Smooth muscle cell (in vitro differentiated cells): ENCODE data around the gene POLR2C. TPM values are rescaled to one million over a fixed set of nuclear protein-coding genes. Genes with fewer than 3 reads are reported as not detected.
A peak's percentile ranks its signal among the peaks of the same experiment; 100 is the strongest.

ENCODE experiments used
- DNase-seq: peaks from one replicate; lab custom pipeline; 2025; ENCODE audit not compliant: unreplicated experiment; lab: John Stamatoyannopoulos, UW
- H2AFZ ChIP-seq: fragments of 200-600 bp; sonication (generic); 2 replicates; pipeline ENCODE4 v1.6.0; 2016; ENCODE audit warnings: antibody characterized with exemption, low read depth, mild to moderate bottlenecking
- H3F3A ChIP-seq: fragments of 200-600 bp; sonication (generic); 2 replicates; pipeline ENCODE4 v1.6.0; 2017; ENCODE audit warnings: antibody characterized with exemption, low read depth
- H3K27ac ChIP-seq: fragments of 200-600 bp; sonication (generic); 2 replicates; pipeline ENCODE4 v1.5.1; 2016; ENCODE audit warnings: low read depth, mild to moderate bottlenecking
- H3K27me3 ChIP-seq: fragments of 200-600 bp; sonication (generic); 2 replicates; pipeline ENCODE4 v1.6.1; 2016; ENCODE audit warnings: low read depth, mild to moderate bottlenecking
- H3K36me3 ChIP-seq: fragments of 200-600 bp; sonication (generic); 2 replicates; pipeline ENCODE4 v1.5.1; 2016; ENCODE audit warnings: low read depth
- H3K4me1 ChIP-seq: fragments of 200-600 bp; sonication (generic); 2 replicates; pipeline ENCODE4 v1.5.1; 2016; ENCODE audit warnings: low read depth
- H3K4me2 ChIP-seq: fragments of 200-600 bp; sonication (generic); 2 replicates; pipeline ENCODE4 v1.6.0; 2016; ENCODE audit warnings: mild to moderate bottlenecking
- H3K4me3 ChIP-seq: fragments of 200-600 bp; sonication (generic); 2 replicates; pipeline ENCODE4 v1.5.1; 2016; ENCODE audit warnings: mild to moderate bottlenecking
- H3K79me2 ChIP-seq: fragments of 200-600 bp; sonication (generic); 2 replicates; pipeline ENCODE4 v1.6.0; 2016; ENCODE audit warnings: low read depth, mild to moderate bottlenecking
- H3K9ac ChIP-seq: fragments of 200-600 bp; sonication (generic); 2 replicates; pipeline ENCODE4 v1.6.0; 2016; ENCODE audit warnings: low read depth
- H3K9me3 ChIP-seq: fragments of 200-600 bp; sonication (generic); replicated peaks from 2 replicates; pipeline ENCODE4 v1.5.1; 2016; ENCODE audit warnings: low read depth
- H4K20me1 ChIP-seq: fragments of 200-600 bp; sonication (generic); 2 replicates; pipeline ENCODE4 v1.6.0; 2016; ENCODE audit warnings: low read depth
- WGBS: methylation state at CpG from one replicate; pipeline ENCODE4 v1.1.7; 2016; ENCODE audit warnings: low lambda C conversion rate; 5-methylcytosine and 5-hydroxymethylcytosine counted together
- polyA plus RNA-seq: library from polyadenylated mRNA; unstranded; fragments of >200 nt; fragmentation: Nextera tagmentation; extraction: Ambion mirVana; gene quantifications from 2 replicates; pipeline ENCODE4 v1.2.1, GENCODE V29; 2016
- total RNA-seq: library from RNA; depleted of rRNA; stranded (reverse); fragments of >200 nt; gene quantifications from 2 replicates; pipeline ENCODE4 v1.2.3, GENCODE V29; 2014
- TF ChIP-seq, protein P1 (sequence below): fragments of 200-600 bp; sonication (generic); IDR thresholded peaks from 2 replicates; pipeline ENCODE4 v1.5.1; 2017; ENCODE audit warnings: borderline replicate concordance, mild to moderate bottlenecking, antibody characterized with exemption; ENCODE audit not compliant: insufficient read depth, poor library complexity, severe bottlenecking

POLR2C gene
- total and polyA plus RNA-seq, 2 experiments from 2014 or later, result 67.3 to 90.0 TPM

- Histone ChIP-seq H3K79me2 (peaks cover 78% of the 10 kb centered on the region), H3K36me3 (peaks cover 6% of the 10 kb centered on the region), H3K27me3 (no peaks in the 10 kb centered on the region), H3K4me3 (no peak overlapping the region), H3K4me2 (no peak overlapping the region), H4K20me1 (no peaks in the 10 kb centered on the region), H2AFZ (no peak overlapping the region), H3F3A (no peaks in the 10 kb centered on the region), H3K4me1 (peaks cover 8% of the 10 kb centered on the region), H3K9ac (no peak overlapping the region), H3K9me3 (no peaks in the 10 kb centered on the region), H3K27ac (no peak overlapping the region)
- TF ChIP-seq, protein P1, sequence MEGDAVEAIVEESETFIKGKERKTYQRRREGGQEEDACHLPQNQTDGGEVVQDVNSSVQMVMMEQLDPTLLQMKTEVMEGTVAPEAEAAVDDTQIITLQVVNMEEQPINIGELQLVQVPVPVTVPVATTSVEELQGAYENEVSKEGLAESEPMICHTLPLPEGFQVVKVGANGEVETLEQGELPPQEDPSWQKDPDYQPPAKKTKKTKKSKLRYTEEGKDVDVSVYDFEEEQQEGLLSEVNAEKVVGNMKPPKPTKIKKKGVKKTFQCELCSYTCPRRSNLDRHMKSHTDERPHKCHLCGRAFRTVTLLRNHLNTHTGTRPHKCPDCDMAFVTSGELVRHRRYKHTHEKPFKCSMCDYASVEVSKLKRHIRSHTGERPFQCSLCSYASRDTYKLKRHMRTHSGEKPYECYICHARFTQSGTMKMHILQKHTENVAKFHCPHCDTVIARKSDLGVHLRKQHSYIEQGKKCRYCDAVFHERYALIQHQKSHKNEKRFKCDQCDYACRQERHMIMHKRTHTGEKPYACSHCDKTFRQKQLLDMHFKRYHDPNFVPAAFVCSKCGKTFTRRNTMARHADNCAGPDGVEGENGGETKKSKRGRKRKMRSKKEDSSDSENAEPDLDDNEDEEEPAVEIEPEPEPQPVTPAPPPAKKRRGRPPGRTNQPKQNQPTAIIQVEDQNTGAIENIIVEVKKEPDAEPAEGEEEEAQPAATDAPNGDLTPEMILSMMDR, result no peak
- WGBS, result 100% methylated on average over 2 of the region's 2 CpGs
- DNase-seq, result no peak
These were observed 17.0 kb upstream of the POLR2C start for GRCh38 chr16:57445510-57445909.

DNA sequence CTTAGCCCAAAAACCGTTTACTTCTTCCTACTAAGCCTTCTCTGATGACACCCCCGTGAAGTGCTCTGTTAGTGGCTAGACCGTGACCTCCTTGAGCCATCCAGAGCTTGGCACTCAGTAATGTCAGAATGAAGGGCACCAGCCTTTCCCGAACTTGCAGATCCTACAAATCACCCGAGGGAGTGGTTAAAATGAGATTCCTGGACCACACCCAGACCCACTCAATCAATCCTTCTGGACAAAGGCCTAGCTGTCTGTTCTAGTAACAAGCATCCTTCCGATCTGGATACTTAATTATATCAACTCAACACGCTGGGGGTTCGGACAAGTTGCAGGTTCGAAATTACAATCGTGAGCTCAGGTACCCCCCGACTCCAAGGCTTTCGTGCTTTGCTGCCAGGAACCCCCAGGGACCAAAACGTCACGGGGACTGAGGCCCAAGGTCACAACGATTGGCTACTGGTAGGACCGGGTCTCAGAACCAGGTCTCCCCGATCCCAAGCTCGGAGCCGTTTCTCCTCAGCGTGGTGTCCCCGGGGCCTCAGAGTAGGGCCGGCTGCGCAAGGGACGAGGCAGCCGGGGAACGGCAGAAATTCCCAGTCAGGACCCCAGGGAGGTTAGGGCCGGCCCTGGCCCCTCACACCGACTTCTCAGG lies 15.8 kb upstream of the POLR2C start:
- Histone ChIP-seq H3K79me2 (peaks cover 70% of the 10 kb centered on the region), H3K9me3 (no peaks in the 10 kb centered on the region), H3K36me3 (peaks cover 2% of the 10 kb centered on the region), H3K4me1 (peaks cover 8% of the 10 kb centered on the region), H2AFZ (peak overlapping the region; percentile 88), H3F3A (no peaks in the 10 kb centered on the region), H3K4me3 (peak overlapping the region; percentile 98), H3K27me3 (no peaks in the 10 kb centered on the region), H4K20me1 (no peaks in the 10 kb centered on the region), H3K9ac (peak overlapping the region; percentile 95), H3K27ac (peak overlapping the region; percentile 72), H3K4me2 (peak overlapping the region; percentile 96)
- TF ChIP-seq, protein P1, result no peak
- DNase-seq, result no peak
- 5% methylated on average over 28 of the region's 28 CpGs for WGBS

GRCh38 chr16:57447186-57447962 lies 15.1 kb upstream of the POLR2C start, which contains the start of the genes CIAPIN1 and COQ9:
Gene CIAPIN1, minus strand, starts transcription at chr16:57447385. Its CDS starts 6,457 bp downstream, at chr16:57440928.
Gene COQ9, plus strand, starts transcription at chr16:57447479. Its CDS starts 27 bp downstream, at chr16:57447506.
- H3K9ac ChIP-seq, result peak within 1 kb of the TSS; percentile 95
- no peaks in the 10 kb centered on the region for H3K27me3 ChIP-seq
- TF ChIP-seq, protein P1, result no peak
- no peaks in the 10 kb centered on the region for H4K20me1 ChIP-seq
- peaks cover 63% of the 10 kb centered on the region for H3K79me2 ChIP-seq
- H3K27ac ChIP-seq, result peak within 1 kb of the TSS; percentile 72
- H3K4me2 ChIP-seq, result peak within 1 kb of the TSS; percentile 96
- peaks cover 8% of the 10 kb centered on the region for H3K4me1 ChIP-seq
- peak within 1 kb of the TSS; percentile 88 for H2AFZ ChIP-seq
- no peaks in the 10 kb centered on the region for H3K9me3 ChIP-seq
- under 1% methylated on average over 60 of the region's 68 CpGs for WGBS
- H3K4me3 ChIP-seq, result peak within 1 kb of the TSS; percentile 98
- H3K36me3 ChIP-seq, result peaks cover 5% of the 10 kb centered on the region
- H3F3A ChIP-seq, result no peaks in the 10 kb centered on the region
- peak; percentile 56 for DNase-seq
